GM12864 (cell line): ENCODE data around the gene KRTAP4-8.
"Not testable (repeated sequence)": the region's sequence is repeated elsewhere in the genome, so short reads cannot be mapped to it uniquely, and the experiment has no call there.

ENCODE experiments used
- DNase-seq: peaks from one replicate; pipeline ENCODE4 v3.0.0-alpha.2; 2011; ENCODE audit warnings: low read depth
- H3K4me3 ChIP-seq: 2 replicates; pipeline ENCODE4 v1.5.1; 2011; ENCODE audit warnings: mild to moderate bottlenecking, low read depth, low read length, control low read depth
- TF ChIP-seq, protein P1 (sequence below): IDR thresholded peaks from 2 replicates; pipeline ENCODE4 v1.5.1; 2011; ENCODE audit warnings: low read depth, mild to moderate bottlenecking, moderate library complexity, low read length, control low read depth, inconsistent platforms; ENCODE audit errors: missing control alignments

Gene KRTAP4-8

DNA sequence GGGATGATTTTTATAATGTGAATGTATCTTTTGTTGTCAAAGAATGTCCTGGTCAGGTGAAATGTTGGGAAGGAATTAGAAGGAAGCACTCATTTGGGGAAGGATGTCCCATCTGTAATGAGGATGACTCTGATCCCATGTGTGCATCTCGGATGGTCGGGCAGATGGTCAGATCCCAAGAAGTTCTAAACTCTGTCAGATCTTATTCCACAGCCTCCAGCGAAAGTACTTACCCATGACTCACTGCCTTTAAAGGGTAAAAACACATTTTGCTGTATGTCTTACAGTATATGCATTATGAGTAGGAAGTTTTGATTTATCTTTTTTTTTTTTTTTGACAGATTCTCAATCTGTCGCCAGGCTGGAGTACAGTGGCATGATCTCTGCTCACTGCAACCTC lies 20.8 kb upstream of the KRTAP4-8 start:
- TF ChIP-seq, protein P1, sequence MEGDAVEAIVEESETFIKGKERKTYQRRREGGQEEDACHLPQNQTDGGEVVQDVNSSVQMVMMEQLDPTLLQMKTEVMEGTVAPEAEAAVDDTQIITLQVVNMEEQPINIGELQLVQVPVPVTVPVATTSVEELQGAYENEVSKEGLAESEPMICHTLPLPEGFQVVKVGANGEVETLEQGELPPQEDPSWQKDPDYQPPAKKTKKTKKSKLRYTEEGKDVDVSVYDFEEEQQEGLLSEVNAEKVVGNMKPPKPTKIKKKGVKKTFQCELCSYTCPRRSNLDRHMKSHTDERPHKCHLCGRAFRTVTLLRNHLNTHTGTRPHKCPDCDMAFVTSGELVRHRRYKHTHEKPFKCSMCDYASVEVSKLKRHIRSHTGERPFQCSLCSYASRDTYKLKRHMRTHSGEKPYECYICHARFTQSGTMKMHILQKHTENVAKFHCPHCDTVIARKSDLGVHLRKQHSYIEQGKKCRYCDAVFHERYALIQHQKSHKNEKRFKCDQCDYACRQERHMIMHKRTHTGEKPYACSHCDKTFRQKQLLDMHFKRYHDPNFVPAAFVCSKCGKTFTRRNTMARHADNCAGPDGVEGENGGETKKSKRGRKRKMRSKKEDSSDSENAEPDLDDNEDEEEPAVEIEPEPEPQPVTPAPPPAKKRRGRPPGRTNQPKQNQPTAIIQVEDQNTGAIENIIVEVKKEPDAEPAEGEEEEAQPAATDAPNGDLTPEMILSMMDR, result no peak
- no peak overlapping the region for H3K4me3 ChIP-seq
- no peak for DNase-seq

DNA sequence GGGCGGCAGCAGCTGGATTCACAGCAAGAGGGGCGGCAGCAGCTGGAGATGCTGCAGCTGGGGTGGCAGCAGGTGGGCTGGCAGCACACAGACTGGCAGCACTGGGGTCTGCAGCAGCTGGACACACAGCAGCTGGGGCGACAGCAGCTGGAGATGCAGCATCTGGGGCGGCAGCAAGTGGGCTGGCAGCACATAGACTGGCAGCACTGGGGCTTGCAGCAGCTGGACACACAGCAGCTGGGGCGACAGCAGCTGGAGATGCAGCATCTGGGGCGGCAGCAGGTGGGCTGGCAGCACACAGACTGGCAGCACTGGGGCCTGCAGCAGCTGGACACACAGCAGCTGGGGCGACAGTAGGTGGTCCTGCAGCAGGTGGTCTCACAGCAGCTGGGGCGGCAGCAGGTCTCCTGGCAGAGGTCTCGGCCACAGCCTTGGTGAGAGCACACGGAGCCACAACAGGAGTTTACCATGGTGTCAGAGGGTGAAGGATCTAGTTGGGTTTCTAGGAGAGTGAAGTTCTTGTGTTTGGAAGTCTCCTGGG lies 20.0 kb upstream of the KRTAP4-8 start, which contains the start of gene KRTAP4-11:
Gene KRTAP4-11 (minus strand): TSS at position 528 of the 541 bp plus-strand sequence. CDS start 58 bp downstream, at position 470.
- not testable (repeated sequence) for H3K4me3 ChIP-seq, DNase-seq

DNA sequence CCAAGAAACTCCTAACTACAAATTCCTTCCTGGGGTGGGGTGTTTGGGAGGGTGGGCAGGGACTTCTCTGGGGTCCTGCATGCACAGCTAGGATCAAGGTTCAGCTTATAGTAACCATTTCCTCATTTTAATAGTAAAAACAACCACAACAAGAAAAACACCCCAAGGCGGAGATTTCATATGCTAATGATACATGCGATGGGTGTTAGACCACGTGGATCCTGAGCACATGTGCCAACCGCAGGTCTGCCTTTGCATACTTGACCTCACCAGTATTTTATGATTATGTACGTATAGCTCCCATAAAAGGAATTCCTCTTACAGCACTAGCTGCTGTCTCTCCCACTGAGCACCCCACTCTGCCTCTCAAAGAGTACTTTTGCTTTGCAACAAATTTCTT lies 18.4 kb upstream of the KRTAP4-8 start:
- DNase-seq, result no peak
- TF ChIP-seq, protein P1, result no peak
- no peak overlapping the region for H3K4me3 ChIP-seq

DNA sequence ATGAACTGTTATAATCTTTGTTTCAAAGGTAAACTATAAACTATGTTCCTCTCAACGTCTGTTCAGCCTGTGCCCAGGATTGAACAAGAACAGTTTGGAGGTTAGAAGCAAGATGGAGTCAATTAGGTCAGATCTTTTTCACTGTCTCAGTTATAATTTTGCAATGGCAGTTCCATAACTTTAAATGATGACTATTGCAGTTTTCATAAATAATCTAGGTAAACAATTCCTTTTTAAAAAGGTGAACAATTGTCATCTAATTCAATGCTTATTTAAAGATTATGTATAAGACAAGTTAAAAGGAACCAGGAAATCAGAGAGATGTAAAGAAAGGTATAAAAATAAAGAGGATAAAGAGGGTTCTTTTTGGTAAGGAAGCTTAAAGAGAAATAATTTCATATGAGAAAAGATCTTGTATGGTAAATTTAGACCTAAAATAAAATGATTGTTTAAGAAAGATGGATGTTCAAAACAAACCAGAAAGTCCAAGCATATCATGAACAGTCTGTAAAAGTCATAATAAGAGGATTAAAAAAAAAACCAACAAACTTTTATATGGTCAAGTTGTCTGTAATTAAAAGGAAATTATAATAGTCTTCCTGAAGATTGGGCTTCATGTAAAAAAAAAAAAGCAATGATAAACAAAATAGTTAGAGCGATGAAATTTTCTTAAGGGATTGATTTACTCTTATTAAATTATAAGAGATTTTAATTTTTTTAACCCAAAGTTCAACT lies 13.4 kb upstream of the KRTAP4-8 start:
- DNase-seq, result no peak
- no peak overlapping the region for H3K4me3 ChIP-seq
- TF ChIP-seq, protein P1, result no peak

DNA sequence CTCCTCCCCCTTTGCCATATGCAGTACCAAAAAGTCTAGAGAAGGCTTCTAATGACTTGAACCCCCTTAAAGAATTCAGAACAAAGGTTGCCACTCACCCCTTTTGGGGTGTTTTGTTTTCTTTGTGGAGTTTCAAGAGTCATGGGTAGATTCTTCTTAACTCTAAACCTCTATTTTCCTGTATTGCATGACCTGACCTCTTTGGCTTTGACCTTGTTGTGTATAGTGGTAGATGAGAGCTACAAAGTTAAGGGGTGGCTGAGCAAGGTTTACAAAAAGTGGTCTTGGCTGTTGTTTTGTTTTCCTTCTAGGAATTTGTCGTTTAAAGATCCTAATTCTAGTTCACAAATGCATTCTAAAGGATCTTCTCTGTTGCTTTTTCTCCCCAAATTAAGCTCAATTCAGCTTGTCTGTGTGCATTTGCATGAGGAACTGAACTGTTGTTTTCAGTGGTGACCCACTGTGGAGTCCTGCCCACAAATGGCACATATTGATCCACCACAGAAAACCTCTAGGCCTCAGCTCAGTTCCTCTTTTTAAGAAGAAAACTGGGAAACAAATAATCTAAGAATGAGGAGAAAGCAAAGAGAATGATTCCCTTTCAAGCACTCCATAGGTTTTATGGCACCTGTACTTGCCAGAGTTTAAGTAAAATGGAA lies 10.9 kb upstream of the KRTAP4-8 start:
- not testable (repeated sequence) for DNase-seq, H3K4me3 ChIP-seq

DNA sequence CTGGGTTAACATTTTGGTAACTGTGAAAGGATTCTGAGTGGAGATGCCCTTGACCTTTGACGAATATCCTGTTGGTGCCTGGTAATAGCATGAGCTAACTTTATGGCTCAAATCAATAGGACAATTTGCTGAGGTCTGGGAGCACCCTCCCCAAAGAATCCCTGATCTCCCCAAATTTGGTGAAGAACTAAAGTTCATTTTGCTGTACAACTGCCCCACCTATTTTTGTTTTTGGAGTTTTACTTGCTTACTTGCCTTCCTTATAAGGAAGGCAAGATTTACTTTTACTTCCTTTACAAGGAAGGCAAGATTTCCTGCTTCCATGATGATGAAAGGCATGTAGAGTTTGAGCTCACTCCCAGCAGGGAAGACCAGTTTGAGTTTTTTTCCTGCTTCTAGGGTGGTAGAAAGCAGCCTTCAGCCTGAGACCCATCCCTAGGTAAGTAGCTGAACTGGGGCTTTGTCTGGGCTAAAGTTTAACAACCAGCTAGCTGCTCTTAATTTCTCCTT lies 10.1 kb upstream of the KRTAP4-8 start:
- TF ChIP-seq, protein P1, result no peak
- DNase-seq, result no peak
- H3K4me3 ChIP-seq, result no peak overlapping the region

DNA sequence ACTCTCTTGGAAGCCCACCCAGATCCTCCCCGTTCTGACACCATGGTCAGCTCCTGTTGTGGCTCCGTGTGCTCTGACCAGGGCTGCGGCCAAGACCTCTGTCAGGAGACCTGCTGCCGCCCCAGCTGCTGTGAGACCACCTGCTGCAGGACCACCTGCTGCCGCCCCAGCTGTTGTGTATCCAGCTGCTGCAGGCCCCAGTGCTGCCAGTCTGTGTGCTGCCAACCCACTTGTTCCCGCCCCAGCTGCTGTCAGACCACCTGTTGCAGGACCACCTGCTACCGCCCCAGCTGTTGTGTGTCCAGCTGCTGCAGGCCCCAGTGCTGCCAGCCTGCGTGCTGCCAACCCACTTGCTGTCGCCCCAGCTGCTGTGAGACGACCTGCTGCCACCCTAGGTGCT lies 7.4 kb upstream of the KRTAP4-8 start, which contains the start of gene KRTAP4-9:
Gene KRTAP4-9 (plus strand): TSS at position 43 of the 400 bp plus-strand sequence. CDS start 0 bp downstream, at position 43.
- DNase-seq, H3K4me3 ChIP-seq: not testable (repeated sequence)

DNA sequence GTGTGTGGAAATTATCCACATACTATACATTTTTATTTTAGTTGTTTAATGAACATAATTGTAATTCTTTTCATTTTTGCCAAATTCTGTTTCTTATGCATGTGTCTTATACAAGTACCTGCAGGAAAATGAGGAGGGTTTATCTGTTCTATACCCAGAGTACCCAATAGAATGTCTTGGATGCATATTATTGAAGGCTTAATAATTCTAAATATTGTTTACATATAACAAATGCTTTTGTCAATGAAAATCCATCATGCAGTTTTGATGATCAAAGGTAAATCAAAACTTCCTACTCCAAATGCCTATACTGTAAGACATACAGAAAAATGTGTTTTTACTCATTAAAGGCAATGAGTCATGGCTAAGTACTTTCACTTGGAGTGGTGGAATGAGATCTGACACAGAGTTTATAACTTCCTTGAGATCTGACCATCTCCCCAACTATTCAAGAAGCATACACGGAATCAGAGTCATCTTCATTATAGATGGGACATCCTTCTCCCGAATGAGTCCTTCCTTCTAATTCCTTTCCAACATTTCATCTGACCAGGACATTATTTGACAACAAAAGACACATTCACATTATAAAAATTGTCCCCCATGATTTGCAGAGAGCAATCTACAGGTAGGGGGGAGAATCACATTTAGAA lies 6.6 kb upstream of the KRTAP4-8 start:
- DNase-seq, H3K4me3 ChIP-seq: not testable (repeated sequence)
